GM23338 (cell line): ENCODE measurements around the gene MAPK4. TPM values are rescaled to one million over a fixed set of nuclear protein-coding genes. Genes with fewer than 3 reads are reported as not detected.

Source experiments
- ATAC-seq: fragments of 200-7000 bp; cut with Tn5 transposase; 3 replicates; pipeline ENCODE4 v1.9.1; 2020
- DNase-seq: peaks from one replicate; pipeline ENCODE4 v3.0.0-alpha.2; 2015; ENCODE audit warnings: low spot score
- H2AFZ ChIP-seq: fragments of 200-600 bp; sonication (generic); 2 replicates; pipeline ENCODE4 v1.8.0; 2016; ENCODE audit warnings: antibody characterized with exemption, mild to moderate bottlenecking, moderate library complexity
- H3F3A ChIP-seq: fragments of 200-600 bp; sonication (generic); replicated peaks from 2 replicates; pipeline ENCODE4 v1.8.0; 2017; ENCODE audit warnings: antibody characterized with exemption, mixed run types, low read depth
- H3K27ac ChIP-seq: fragments of 200-600 bp; sonication (generic); 2 replicates; pipeline ENCODE4 v1.6.1; 2016; ENCODE audit warnings: low read depth
- H3K27me3 ChIP-seq: fragments of 200-600 bp; sonication (generic); 2 replicates; pipeline ENCODE4 v1.8.0; 2016; ENCODE audit warnings: mild to moderate bottlenecking, mixed run types, moderate library complexity; ENCODE audit not compliant: insufficient read depth
- H3K36me3 ChIP-seq: fragments of 200-600 bp; sonication (generic); 2 replicates; pipeline ENCODE4 v1.8.0; 2016; ENCODE audit warnings: mild to moderate bottlenecking; ENCODE audit not compliant: insufficient read depth
- H3K4me1 ChIP-seq: fragments of 200-600 bp; sonication (generic); 2 replicates; pipeline ENCODE4 v1.8.0; 2016; ENCODE audit warnings: mild to moderate bottlenecking, moderate library complexity; ENCODE audit not compliant: insufficient read depth
- H3K4me2 ChIP-seq: fragments of 200-600 bp; sonication (generic); 2 replicates; pipeline ENCODE4 v1.7.1; 2017; ENCODE audit warnings: mixed run types
- H3K4me3 ChIP-seq: fragments of 200-600 bp; sonication (generic); 2 replicates; pipeline ENCODE4 v1.6.1; 2016; ENCODE audit warnings: mixed run types
- H3K79me2 ChIP-seq: fragments of 200-600 bp; sonication (generic); replicated peaks from 2 replicates; pipeline ENCODE4 v1.8.0; 2017; ENCODE audit warnings: mild to moderate bottlenecking; ENCODE audit not compliant: insufficient read depth
- H3K9me2 ChIP-seq: fragments of 200-600 bp; sonication (generic); 2 replicates; pipeline ENCODE4 v1.8.0; 2017; ENCODE audit not compliant: insufficient read depth
- H4K20me1 ChIP-seq: fragments of 200-600 bp; sonication (generic); replicated peaks from 2 replicates; pipeline ENCODE4 v1.8.0; 2017; ENCODE audit warnings: mild to moderate bottlenecking; ENCODE audit not compliant: insufficient read depth
- H3K27ac Mint-ChIP-seq: 2 replicates; pipeline ENCODE4 v1.8.0; 2020; ENCODE audit warnings: inconsistent platforms, mild to moderate bottlenecking, moderate library complexity, mixed read lengths
- H3K27me3 Mint-ChIP-seq: 3 replicates; pipeline ENCODE4 v1.8.0; 2022; ENCODE audit warnings: low read depth, mild to moderate bottlenecking, moderate library complexity, mixed read lengths, inconsistent platforms; ENCODE audit not compliant: insufficient read depth, poor library complexity
- H3K36me3 Mint-ChIP-seq: 3 replicates; pipeline ENCODE4 v1.8.0; 2021; ENCODE audit warnings: low read depth, mild to moderate bottlenecking, inconsistent platforms, moderate library complexity, mixed read lengths
- H3K4me1 Mint-ChIP-seq: 3 replicates; pipeline ENCODE4 v1.8.0; 2020; ENCODE audit warnings: mild to moderate bottlenecking, inconsistent platforms, mixed read lengths
- H3K4me3 Mint-ChIP-seq: 3 replicates; pipeline ENCODE4 v1.8.0; 2021; ENCODE audit warnings: moderate library complexity, mild to moderate bottlenecking, inconsistent platforms, mixed read lengths
- H3K9me3 Mint-ChIP-seq: 3 replicates; pipeline ENCODE4 v1.8.0; 2020; ENCODE audit warnings: moderate library complexity, mild to moderate bottlenecking, inconsistent platforms, mixed read lengths
- CREB1 ChIP-seq: fragments of 250-450 bp; sonication (Bioruptor Pico); IDR thresholded peaks from 2 replicates; pipeline ENCODE4 v1.5.0; 2020; ENCODE audit warnings: low read depth, mild to moderate bottlenecking, moderate library complexity
- ETS1 ChIP-seq: IDR thresholded peaks from 2 replicates; pipeline ENCODE4 v1.6.1; 2016; ENCODE audit warnings: antibody characterized with exemption
- EZH2 ChIP-seq: fragments of 200-600 bp; sonication (generic); IDR thresholded peaks from one replicate; pipeline ENCODE4 v1.8.0; 2017; ENCODE audit warnings: antibody characterized with exemption, mild to moderate bottlenecking, low read depth; ENCODE audit not compliant: unreplicated experiment
- EZH2phosphoT487 ChIP-seq: fragments of 200-600 bp; sonication (generic); IDR thresholded peaks from one replicate; pipeline ENCODE4 v1.8.1; 2018; ENCODE audit warnings: antibody characterized with exemption; ENCODE audit not compliant: unreplicated experiment
- JUNB ChIP-seq: IDR thresholded peaks from one replicate; pipeline ENCODE4 v1.6.1; 2016; ENCODE audit warnings: antibody characterized with exemption; ENCODE audit not compliant: unreplicated experiment
- NANOG ChIP-seq: IDR thresholded peaks from 2 replicates; pipeline ENCODE4 v1.6.1; 2016; ENCODE audit warnings: antibody characterized with exemption, borderline replicate concordance
- POLR2AphosphoS5 ChIP-seq: IDR thresholded peaks from 2 replicates; pipeline ENCODE4 v1.6.1; 2016; ENCODE audit warnings: antibody characterized with exemption, low read depth
- REST ChIP-seq: IDR thresholded peaks from one replicate; pipeline ENCODE4 v1.6.1; 2018; ENCODE audit warnings: antibody characterized with exemption; ENCODE audit not compliant: unreplicated experiment
- STAT1 ChIP-seq: IDR thresholded peaks from one replicate; pipeline ENCODE4 v1.6.1; 2016; ENCODE audit warnings: antibody characterized with exemption; ENCODE audit not compliant: unreplicated experiment
- ZNF114 ChIP-seq: fragments of 250-450 bp; sonication (Bioruptor Pico); IDR thresholded peaks from 2 replicates; pipeline ENCODE4 v1.5.0; 2020; ENCODE audit warnings: mild to moderate bottlenecking, moderate library complexity
- ZNF331 ChIP-seq: fragments of 250-450 bp; sonication (Bioruptor Pico); IDR thresholded peaks from 2 replicates; pipeline ENCODE4 v1.5.0; 2020; ENCODE audit warnings: low read depth, mild to moderate bottlenecking, moderate library complexity
- polyA plus RNA-seq: library from polyadenylated mRNA; unstranded; fragments of >200 nt; fragmentation: Nextera tagmentation; extraction: Ambion mirVana; gene quantifications from 2 replicates; pipeline ENCODE4 v1.2.1, GENCODE V29; 2016
- total RNA-seq: library from RNA; depleted of rRNA; stranded (reverse); fragments of >200 nt; shearing (Covaris generic); gene quantifications from 2 replicates; pipeline ENCODE4 v1.2.3, GENCODE V29; 2014
- TF ChIP-seq, protein P1 (sequence below): fragments of 250-450 bp; sonication (Bioruptor Pico); IDR thresholded peaks from 2 replicates; pipeline ENCODE4 v1.5.0; 2020; ENCODE audit warnings: mild to moderate bottlenecking, moderate library complexity
- TF ChIP-seq, protein P2 (sequence below), 2 experiments: fragments of 200-600 bp in 1 of 2; sonication (generic) in 1 of 2; conservative IDR thresholded peaks; 2 replicates each; pipeline versions ENCODE4 v1.5.1 to v1.6.1; 2016 to 2017; ENCODE audit warnings: antibody characterized with exemption in 2 of 2, low read depth in 2 of 2, mild to moderate bottlenecking in 2 of 2, moderate library complexity in 1 of 2

MAPK4 gene
- total and polyA plus RNA-seq, 2 experiments from 2014 or later: 1.3 to 4.4 TPM

DNA sequence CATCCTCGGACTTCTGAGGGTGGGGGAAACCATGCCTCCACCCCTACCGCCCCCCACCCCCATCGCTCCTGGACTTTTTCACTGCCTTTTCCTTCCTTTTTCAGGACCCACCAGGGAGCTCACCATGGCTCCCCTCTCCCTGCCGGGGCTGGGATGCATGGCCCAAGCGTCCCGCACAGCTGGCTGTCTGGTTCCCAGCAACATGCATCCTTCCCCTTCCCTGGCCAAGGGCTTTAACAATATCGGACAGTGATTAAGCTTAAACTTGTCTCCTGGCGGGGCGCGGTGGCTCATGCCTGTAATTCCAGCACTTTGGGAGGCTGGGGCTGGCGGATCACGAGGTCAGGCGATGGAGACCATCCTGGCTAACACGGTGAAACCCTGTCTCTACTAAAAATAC is 215.8 kb downstream of the MAPK4 start:
- no peaks in the 10 kb centered on the region; the same call in 1 of the 2 replicates for H3K36me3 ChIP-seq
- H3K4me3 Mint-ChIP-seq: no peak overlapping the region
- H3K4me3 ChIP-seq: no peak overlapping the region
- no peak overlapping the region for H3K27ac Mint-ChIP-seq
- no peaks in the 10 kb centered on the region for H3K27me3 ChIP-seq
- H3K4me2 ChIP-seq: no peak overlapping the region
- no peak overlapping the region for H3K27ac ChIP-seq
- H2AFZ ChIP-seq: peak overlapping the region; percentile 53
- no peaks in the 10 kb centered on the region; the same call in 1 of the 2 replicates for H3K4me1 ChIP-seq
- H3K9me2 ChIP-seq: peaks cover 10% of the 10 kb centered on the region; the same call in 1 of the 2 replicates
- peaks cover 8% of the 10 kb centered on the region for H3K4me1 Mint-ChIP-seq
- ATAC-seq: peak; percentile 25; the same call in 1 of the 3 replicates
- TF ChIP-seq POLR2AphosphoS5: no peak
- no peak for TF ChIP-seq CREB1 (CRISPR knock-in tag)
- TF ChIP-seq REST: no peak
- TF ChIP-seq JUNB: no peak
- TF ChIP-seq, protein P1, sequence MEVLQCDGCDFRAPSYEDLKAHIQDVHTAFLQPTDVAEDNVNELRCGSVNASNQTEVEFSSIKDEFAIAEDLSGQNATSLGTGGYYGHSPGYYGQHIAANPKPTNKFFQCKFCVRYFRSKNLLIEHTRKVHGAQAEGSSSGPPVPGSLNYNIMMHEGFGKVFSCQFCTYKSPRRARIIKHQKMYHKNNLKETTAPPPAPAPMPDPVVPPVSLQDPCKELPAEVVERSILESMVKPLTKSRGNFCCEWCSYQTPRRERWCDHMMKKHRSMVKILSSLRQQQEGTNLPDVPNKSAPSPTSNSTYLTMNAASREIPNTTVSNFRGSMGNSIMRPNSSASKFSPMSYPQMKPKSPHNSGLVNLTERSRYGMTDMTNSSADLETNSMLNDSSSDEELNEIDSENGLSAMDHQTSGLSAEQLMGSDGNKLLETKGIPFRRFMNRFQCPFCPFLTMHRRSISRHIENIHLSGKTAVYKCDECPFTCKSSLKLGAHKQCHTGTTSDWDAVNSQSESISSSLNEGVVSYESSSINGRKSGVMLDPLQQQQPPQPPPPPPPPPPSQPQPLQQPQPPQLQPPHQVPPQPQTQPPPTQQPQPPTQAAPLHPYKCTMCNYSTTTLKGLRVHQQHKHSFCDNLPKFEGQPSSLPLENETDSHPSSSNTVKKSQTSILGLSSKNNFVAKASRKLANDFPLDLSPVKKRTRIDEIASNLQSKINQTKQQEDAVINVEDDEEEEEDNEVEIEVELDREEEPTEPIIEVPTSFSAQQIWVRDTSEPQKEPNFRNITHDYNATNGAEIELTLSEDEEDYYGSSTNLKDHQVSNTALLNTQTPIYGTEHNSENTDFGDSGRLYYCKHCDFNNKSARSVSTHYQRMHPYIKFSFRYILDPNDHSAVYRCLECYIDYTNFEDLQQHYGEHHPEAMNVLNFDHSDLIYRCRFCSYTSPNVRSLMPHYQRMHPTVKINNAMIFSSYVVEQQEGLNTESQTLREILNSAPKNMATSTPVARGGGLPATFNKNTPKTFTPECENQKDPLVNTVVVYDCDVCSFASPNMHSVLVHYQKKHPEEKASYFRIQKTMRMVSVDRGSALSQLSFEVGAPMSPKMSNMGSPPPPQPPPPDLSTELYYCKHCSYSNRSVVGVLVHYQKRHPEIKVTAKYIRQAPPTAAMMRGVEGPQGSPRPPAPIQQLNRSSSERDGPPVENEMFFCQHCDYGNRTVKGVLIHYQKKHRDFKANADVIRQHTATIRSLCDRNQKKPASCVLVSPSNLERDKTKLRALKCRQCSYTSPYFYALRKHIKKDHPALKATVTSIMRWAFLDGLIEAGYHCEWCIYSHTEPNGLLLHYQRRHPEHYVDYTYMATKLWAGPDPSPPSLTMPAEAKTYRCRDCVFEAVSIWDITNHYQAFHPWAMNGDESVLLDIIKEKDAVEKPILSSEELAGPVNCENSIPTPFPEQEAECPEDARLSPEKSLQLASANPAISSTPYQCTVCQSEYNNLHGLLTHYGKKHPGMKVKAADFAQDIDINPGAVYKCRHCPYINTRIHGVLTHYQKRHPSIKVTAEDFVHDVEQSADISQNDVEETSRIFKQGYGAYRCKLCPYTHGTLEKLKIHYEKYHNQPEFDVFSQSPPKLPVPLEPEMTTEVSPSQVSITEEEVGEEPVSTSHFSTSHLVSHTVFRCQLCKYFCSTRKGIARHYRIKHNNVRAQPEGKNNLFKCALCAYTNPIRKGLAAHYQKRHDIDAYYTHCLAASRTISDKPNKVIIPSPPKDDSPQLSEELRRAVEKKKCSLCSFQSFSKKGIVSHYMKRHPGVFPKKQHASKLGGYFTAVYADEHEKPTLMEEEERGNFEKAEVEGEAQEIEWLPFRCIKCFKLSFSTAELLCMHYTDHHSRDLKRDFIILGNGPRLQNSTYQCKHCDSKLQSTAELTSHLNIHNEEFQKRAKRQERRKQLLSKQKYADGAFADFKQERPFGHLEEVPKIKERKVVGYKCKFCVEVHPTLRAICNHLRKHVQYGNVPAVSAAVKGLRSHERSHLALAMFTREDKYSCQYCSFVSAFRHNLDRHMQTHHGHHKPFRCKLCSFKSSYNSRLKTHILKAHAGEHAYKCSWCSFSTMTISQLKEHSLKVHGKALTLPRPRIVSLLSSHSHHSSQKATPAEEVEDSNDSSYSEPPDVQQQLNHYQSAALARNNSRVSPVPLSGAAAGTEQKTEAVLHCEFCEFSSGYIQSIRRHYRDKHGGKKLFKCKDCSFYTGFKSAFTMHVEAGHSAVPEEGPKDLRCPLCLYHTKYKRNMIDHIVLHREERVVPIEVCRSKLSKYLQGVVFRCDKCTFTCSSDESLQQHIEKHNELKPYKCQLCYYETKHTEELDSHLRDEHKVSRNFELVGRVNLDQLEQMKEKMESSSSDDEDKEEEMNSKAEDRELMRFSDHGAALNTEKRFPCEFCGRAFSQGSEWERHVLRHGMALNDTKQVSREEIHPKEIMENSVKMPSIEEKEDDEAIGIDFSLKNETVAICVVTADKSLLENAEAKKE: no peak
- no peak for TF ChIP-seq EZH2
- no peak for TF ChIP-seq ETS1
- no peak for TF ChIP-seq STAT1
- no peak for TF ChIP-seq ZNF331
- TF ChIP-seq, protein P2, sequence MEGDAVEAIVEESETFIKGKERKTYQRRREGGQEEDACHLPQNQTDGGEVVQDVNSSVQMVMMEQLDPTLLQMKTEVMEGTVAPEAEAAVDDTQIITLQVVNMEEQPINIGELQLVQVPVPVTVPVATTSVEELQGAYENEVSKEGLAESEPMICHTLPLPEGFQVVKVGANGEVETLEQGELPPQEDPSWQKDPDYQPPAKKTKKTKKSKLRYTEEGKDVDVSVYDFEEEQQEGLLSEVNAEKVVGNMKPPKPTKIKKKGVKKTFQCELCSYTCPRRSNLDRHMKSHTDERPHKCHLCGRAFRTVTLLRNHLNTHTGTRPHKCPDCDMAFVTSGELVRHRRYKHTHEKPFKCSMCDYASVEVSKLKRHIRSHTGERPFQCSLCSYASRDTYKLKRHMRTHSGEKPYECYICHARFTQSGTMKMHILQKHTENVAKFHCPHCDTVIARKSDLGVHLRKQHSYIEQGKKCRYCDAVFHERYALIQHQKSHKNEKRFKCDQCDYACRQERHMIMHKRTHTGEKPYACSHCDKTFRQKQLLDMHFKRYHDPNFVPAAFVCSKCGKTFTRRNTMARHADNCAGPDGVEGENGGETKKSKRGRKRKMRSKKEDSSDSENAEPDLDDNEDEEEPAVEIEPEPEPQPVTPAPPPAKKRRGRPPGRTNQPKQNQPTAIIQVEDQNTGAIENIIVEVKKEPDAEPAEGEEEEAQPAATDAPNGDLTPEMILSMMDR (conservative IDR thresholded peaks at IDR 0.05; ENCODE audit: low read depth in 2 of 2): no peak
- no peak for TF ChIP-seq EZH2phosphoT487
- no peak for TF ChIP-seq NANOG
- TF ChIP-seq ZNF114 (CRISPR knock-in tag): no peak
- H3F3A ChIP-seq: no peaks in the 10 kb centered on the region
- no peaks in the 10 kb centered on the region for H3K36me3 Mint-ChIP-seq
- DNase-seq: no peak
- H4K20me1 ChIP-seq: no peaks in the 10 kb centered on the region
- H3K9me3 Mint-ChIP-seq: 0 out of 3 replicates have a peak, but pooled peaks cover under 1% of the 10 kb centered on the region
- no peaks in the 10 kb centered on the region for H3K79me2 ChIP-seq
- no peaks in the 10 kb centered on the region for H3K27me3 Mint-ChIP-seq
